ENCODE results near the gene CTIF. TPM values are rescaled to one million over a fixed set of nuclear protein-coding genes. Genes with fewer than 3 reads are reported as not detected.

Gene CTIF
- total RNA-seq, 3 donors from 2014 or later = 13.2 to 50.3 (median 19.6) TPM

DNA sequence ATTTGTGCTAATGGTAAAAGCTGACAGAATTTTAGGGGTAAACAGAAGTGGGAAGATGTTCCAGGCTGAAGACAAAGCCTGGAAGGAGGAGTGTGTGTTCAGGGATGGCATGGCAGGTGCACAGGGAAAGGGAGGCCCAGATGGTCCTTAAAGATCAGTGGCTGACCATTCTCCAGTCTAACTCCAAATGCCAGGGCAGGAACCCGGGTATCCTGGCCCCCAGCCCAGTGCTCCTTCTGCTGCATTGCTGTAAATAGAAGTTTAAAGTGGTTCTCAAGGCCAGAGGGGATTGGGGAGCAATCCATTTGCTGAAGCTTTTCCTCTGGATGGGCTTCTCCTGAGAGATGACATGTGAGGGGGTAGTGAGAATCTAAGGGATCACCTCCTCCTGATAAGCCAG is 158.6 kb downstream of the CTIF start:
- no peak for DNase-seq
- no peaks in the 10 kb centered on the region for H3K36me3 ChIP-seq (ENCODE audit: low read depth)
- TF ChIP-seq, protein P1, sequence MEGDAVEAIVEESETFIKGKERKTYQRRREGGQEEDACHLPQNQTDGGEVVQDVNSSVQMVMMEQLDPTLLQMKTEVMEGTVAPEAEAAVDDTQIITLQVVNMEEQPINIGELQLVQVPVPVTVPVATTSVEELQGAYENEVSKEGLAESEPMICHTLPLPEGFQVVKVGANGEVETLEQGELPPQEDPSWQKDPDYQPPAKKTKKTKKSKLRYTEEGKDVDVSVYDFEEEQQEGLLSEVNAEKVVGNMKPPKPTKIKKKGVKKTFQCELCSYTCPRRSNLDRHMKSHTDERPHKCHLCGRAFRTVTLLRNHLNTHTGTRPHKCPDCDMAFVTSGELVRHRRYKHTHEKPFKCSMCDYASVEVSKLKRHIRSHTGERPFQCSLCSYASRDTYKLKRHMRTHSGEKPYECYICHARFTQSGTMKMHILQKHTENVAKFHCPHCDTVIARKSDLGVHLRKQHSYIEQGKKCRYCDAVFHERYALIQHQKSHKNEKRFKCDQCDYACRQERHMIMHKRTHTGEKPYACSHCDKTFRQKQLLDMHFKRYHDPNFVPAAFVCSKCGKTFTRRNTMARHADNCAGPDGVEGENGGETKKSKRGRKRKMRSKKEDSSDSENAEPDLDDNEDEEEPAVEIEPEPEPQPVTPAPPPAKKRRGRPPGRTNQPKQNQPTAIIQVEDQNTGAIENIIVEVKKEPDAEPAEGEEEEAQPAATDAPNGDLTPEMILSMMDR (IDR thresholded peaks at IDR 0.05) = no peak
- H3K4me3 ChIP-seq = no peak overlapping the region
- no peaks in the 10 kb centered on the region for H3K4me1 ChIP-seq (ENCODE audit: low read depth)
- intact Hi-C loops (cut with DNase I, micrococcal nuclease) = no loop called here
- ATAC-seq = no peak
- no peaks in the 10 kb centered on the region for H3K9me3 ChIP-seq

DNA sequence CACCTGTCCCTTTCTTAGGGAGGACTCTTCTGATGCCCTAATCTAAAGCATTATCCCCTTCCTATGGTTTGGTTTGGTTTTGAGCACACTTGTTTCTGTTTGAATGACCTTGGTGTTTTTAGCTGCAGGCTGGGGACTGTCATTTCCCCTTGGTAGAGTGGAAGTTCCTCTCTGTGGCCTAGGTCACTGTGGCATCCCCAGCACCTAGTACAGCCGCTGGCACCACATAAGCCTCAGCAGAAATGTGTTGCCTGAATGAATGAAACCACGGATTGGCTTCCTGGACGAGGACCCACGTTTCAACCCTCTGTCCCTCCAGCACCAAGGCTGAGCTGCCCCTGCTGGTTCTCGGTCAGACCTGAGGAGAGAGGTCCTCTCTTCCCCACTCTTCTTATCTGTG is 159.9 kb downstream of the CTIF start:
- intact Hi-C loops (cut with DNase I, micrococcal nuclease) = no loop called here
- ATAC-seq (no peak), DNase-seq (no peak)

DNA sequence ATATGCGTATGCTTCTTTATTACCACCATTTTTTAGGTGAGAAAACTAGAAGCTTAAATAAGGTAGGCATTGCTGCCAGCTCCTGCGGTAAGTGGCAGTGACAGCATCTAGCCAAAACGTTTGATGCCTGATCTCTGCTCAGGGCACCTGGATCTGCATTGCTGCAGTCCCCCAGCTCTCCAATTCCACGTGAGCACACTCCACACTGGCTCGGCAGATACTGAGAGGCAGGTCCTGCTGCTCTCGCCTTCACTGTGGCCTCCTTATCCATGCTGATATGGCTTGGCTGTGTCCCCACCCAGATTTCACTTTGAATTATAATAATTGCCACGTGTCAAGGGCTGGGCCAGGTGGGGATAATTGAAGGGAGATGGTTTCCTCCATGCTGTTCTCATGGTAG is 160.9 kb downstream of the CTIF start:
- Histone ChIP-seq H3K4me3 (no peak overlapping the region), H3K9me3 (no peaks in the 10 kb centered on the region), H3K36me3 (ENCODE audit: low read depth) (no peaks in the 10 kb centered on the region), H3K4me1 (ENCODE audit: low read depth) (no peaks in the 10 kb centered on the region)
- TF ChIP-seq, protein P1 (IDR thresholded peaks at IDR 0.05) = no peak
- no peak for ATAC-seq
- no peak for DNase-seq
- intact Hi-C loops (cut with DNase I, micrococcal nuclease) = no loop called here

More for the DNA sequence above, 159.9 kb downstream of the CTIF start:
- no peaks in the 10 kb centered on the region for H3K9me3 ChIP-seq
- TF ChIP-seq, protein P1 (IDR thresholded peaks at IDR 0.05) = no peak
- no peaks in the 10 kb centered on the region for H3K36me3 ChIP-seq (ENCODE audit: low read depth)
- no peaks in the 10 kb centered on the region for H3K4me1 ChIP-seq (ENCODE audit: low read depth)
- no peak overlapping the region for H3K4me3 ChIP-seq

DNA sequence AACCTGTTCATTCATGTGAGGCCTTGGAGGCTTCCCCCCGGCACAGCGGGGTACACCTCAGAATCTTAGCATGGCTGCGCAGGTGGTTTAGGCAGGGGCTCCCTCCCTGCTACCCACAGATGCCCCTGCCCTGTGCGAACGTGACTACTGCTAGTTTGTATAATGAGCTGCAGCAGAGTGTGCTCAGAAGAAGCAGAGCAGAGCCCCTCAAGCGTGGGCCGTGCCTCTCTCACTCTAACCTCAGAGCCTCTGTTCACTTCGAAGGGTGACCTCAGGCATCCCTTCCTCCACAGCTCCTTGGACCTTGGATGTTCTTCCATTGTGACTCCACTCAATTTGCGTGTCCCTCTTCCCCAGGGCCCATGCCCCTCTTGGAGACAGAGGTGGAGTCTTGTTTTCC is 161.6 kb downstream of the CTIF start:
- intact Hi-C loops (cut with DNase I, micrococcal nuclease) = no loop called here
- Histone ChIP-seq H3K9me3 (no peaks in the 10 kb centered on the region), H3K4me3 (no peak overlapping the region), H3K36me3 (ENCODE audit: low read depth) (no peaks in the 10 kb centered on the region), H3K4me1 (ENCODE audit: low read depth) (no peaks in the 10 kb centered on the region)
- TF ChIP-seq, protein P1 (IDR thresholded peaks at IDR 0.05) = no peak
- DNase-seq (no peak), ATAC-seq (no peak)

DNA sequence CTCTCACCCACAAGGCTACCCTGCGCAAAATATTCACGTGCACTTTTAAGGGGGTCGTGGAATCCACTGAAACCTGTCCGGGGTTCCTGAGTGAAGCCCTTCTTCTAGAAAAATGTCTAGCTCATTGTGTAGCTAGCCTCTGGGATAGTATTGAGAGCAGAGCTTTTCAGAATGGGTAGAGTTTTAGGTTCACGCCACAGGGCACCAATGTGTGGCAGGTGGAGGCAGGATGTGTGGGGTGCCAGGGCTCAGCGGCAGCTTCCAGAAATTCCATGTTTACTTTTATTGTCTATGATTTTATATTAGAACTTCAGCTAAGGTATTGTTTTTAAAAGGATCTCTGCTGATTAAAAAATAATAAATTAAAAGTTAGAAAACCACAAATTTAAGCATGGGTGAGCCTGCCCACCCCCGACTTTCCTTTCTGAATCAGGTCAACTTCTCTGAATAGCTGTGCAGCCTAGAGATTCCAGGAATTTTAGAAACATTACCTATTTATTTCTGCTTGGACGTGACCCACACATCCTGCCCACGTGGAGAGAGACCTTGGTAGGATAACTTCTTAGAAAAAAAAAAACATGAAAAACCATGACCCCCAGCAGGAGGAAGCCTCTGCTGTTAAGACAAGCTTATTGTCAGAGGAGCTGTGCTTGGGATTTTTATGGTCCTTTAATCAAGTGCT is 163.7 kb downstream of the CTIF start:
- ATAC-seq (no peak), DNase-seq (no peak)
- Histone ChIP-seq H3K4me1 (ENCODE audit: low read depth) (no peaks in the 10 kb centered on the region), H3K9me3 (no peaks in the 10 kb centered on the region), H3K36me3 (ENCODE audit: low read depth) (no peaks in the 10 kb centered on the region), H3K4me3 (no peak overlapping the region)
- intact Hi-C loops (cut with DNase I, micrococcal nuclease) = no loop called here
- TF ChIP-seq, protein P1 (IDR thresholded peaks at IDR 0.05) = no peak

DNA sequence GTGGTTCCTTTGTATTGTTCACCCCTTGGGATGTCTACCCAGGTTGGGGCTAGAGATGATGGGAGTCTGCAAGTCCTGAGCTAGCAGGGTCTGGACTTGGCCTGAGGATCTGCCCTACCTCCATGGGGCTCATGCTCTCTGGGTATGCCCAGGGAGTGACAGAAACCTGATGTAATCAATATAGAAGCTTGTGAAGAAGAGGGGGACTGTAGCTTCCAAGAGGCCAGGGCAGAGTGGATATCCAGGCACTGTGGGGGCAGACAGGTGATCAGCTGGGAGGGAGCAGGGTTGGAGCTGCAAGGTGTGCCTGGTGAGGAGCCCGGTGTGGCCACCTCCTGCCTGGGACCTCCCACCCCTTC is 164.2 kb downstream of the CTIF start:
- Histone ChIP-seq H3K9me3 (no peaks in the 10 kb centered on the region), H3K4me3 (no peak overlapping the region), H3K36me3 (ENCODE audit: low read depth) (no peaks in the 10 kb centered on the region), H3K4me1 (ENCODE audit: low read depth) (no peaks in the 10 kb centered on the region)
- ATAC-seq (no peak), DNase-seq (no peak)
- TF ChIP-seq, protein P1 (IDR thresholded peaks at IDR 0.05) = no peak
- intact Hi-C loops (cut with DNase I, micrococcal nuclease) = no loop called here

Data from mucosa of descending colon (tissue), 3 donors.